ENCODE measurements around the gene SPTBN4.

SPTBN4 gene

GRCh38 chr19:40603389-40604170 is 136.8 kb downstream of the SPTBN4 start:
- peak; percentile 54 for DNase-seq (ENCODE audit: low read depth)
- H3K4me3 ChIP-seq (ENCODE audit: control insufficient read depth, low read depth, low read length), result peak overlapping the region; percentile 44
- TF ChIP-seq CTCF (IDR thresholded peaks at IDR 0.05; ENCODE audit: control insufficient read depth, insufficient read depth, low read depth, low read length, missing control alignments), result no peak

GRCh38 chr19:40604171-40604646 is 137.4 kb downstream of the SPTBN4 start:
- H3K4me3 ChIP-seq (ENCODE audit: control insufficient read depth, low read depth, low read length), result peak overlapping the region; percentile 44
- no peak for TF ChIP-seq CTCF (IDR thresholded peaks at IDR 0.05; ENCODE audit: control insufficient read depth, insufficient read depth, low read depth, low read length, missing control alignments)

GRCh38 chr19:40604647-40605215 is 137.9 kb downstream of the SPTBN4 start:
- peak overlapping the region; percentile 50 for H3K4me3 ChIP-seq (ENCODE audit: control insufficient read depth, low read depth, low read length)
- DNase-seq (ENCODE audit: low read depth), result no peak
- no peak for TF ChIP-seq CTCF (IDR thresholded peaks at IDR 0.05; ENCODE audit: control insufficient read depth, insufficient read depth, low read depth, low read length, missing control alignments)

More at GRCh38 chr19:40604171-40604646, 137.4 kb downstream of the SPTBN4 start:
- DNase-seq (ENCODE audit: low read depth), result no peak

- TF ChIP-seq CTCF (IDR thresholded peaks at IDR 0.05; ENCODE audit: control insufficient read depth, insufficient read depth, low read depth, low read length, missing control alignments), result no peak
- H3K4me3 ChIP-seq (ENCODE audit: control insufficient read depth, low read depth, low read length), result peak overlapping the region; percentile 50
- no peak for DNase-seq (ENCODE audit: low read depth)
These were observed 138.6 kb downstream of the SPTBN4 start for GRCh38 chr19:40605216-40605971.

- DNase-seq (ENCODE audit: low read depth), result no peak
- no peak for TF ChIP-seq CTCF (IDR thresholded peaks at IDR 0.05; ENCODE audit: control insufficient read depth, insufficient read depth, low read depth, low read length, missing control alignments)
- no peak overlapping the region for H3K4me3 ChIP-seq (ENCODE audit: control insufficient read depth, low read depth, low read length)
These were observed 140.8 kb downstream of the SPTBN4 start for GRCh38 chr19:40607311-40608239.

GRCh38 chr19:40608240-40608621 is 141.4 kb downstream of the SPTBN4 start:
- no peak for DNase-seq (ENCODE audit: low read depth)
- TF ChIP-seq CTCF (IDR thresholded peaks at IDR 0.05; ENCODE audit: control insufficient read depth, insufficient read depth, low read depth, low read length, missing control alignments), result no peak
- no peak overlapping the region for H3K4me3 ChIP-seq (ENCODE audit: control insufficient read depth, low read depth, low read length)
